Activated CD4-positive, alpha-beta T cell treated with anti-CD3 and anti-CD28 coated beads, Interleukin-2, amount 10 ng/mL, durations not matched to agents 7 days and 5 days (primary cell): ENCODE results near the gene ARHGAP33. TPM values are rescaled to one million over a fixed set of nuclear protein-coding genes. Genes with fewer than 3 reads are reported as not detected.

ENCODE experiments used
- CTCF ChIA-PET: fragments of 350-600 bp; sonication (Branson Sonifier 250); formaldehyde crosslinking; loops from one replicate; lab custom pipeline; 2021; ENCODE audit warnings: antibody characterized with exemption; lab: Charles Lee
- POLR2A ChIA-PET: fragments of 350-600 bp; sonication (Branson Sonifier 250); formaldehyde crosslinking; loops from one replicate; lab custom pipeline; 2021; ENCODE audit warnings: antibody characterized with exemption; lab: Charles Lee
- DNase-seq: peaks from one replicate; pipeline ENCODE4 v3.0.0-alpha.2; 2020
- H3K27ac Mint-ChIP-seq: one replicate; pipeline ENCODE4 v1.8.0; 2021; ENCODE audit warnings: mild to moderate bottlenecking, moderate library complexity, mixed read lengths
- H3K27me3 Mint-ChIP-seq: one replicate; pipeline ENCODE4 v1.8.0; 2021; ENCODE audit warnings: mixed read lengths
- H3K36me3 Mint-ChIP-seq: one replicate; pipeline ENCODE4 v1.8.0; 2021; ENCODE audit warnings: low read depth, mixed read lengths
- H3K4me1 Mint-ChIP-seq: one replicate; pipeline ENCODE4 v1.8.0; 2021; ENCODE audit warnings: mixed read lengths
- H3K4me3 Mint-ChIP-seq: one replicate; pipeline ENCODE4 v1.8.0; 2021; ENCODE audit warnings: mild to moderate bottlenecking, moderate library complexity, mixed read lengths
- H3K9me3 Mint-ChIP-seq: one replicate; pipeline ENCODE4 v1.8.0; 2021; ENCODE audit warnings: mixed read lengths
- total RNA-seq, 2 experiments: library from RNA; stranded (reverse); gene quantifications; one replicate each; pipeline ENCODE4 v1.2.3, GENCODE V29; 2021

Gene ARHGAP33
- total RNA-seq, 2 experiments from 2014 or later: 91.3 to 101 TPM

- CTCF ChIA-PET: no interaction called here
- H3K9me3 Mint-ChIP-seq: no peaks in the 10 kb centered on the region
- POLR2A ChIA-PET: no interaction called here
Measured at GRCh38 chr19:35733180-35734125, 41.9 kb upstream of the ARHGAP33 start.

DNA sequence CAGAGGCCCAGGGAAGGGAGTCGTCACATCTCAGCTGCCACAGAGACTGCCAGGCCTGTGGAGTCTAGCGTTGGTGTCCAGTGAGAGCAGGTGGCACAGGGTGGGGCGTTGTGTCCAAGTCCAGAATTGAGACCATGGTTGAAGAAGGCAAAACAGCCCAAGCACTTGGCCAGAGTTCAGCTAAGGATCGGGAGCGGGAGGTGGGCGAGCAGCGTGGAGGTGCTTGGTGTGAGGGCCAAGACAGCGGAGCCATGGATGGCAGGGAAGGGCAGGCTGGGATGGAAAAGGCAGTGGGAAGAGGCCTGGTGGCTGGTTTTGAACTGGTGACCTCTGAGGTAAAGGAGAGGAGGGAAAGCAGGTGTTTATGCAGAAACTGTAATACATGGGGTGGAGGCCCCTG, 41.1 kb upstream of the ARHGAP33 start:
- no peaks in the 10 kb centered on the region for H3K27me3 Mint-ChIP-seq
- H3K27ac Mint-ChIP-seq: no peak overlapping the region
- no peak for DNase-seq
- no peak overlapping the region for H3K4me3 Mint-ChIP-seq
- CTCF ChIA-PET: no interaction called here
- peaks cover 16% of the 10 kb centered on the region for H3K4me1 Mint-ChIP-seq
- peaks cover 49% of the 10 kb centered on the region for H3K36me3 Mint-ChIP-seq
- POLR2A ChIA-PET: no interaction called here
- H3K9me3 Mint-ChIP-seq: no peaks in the 10 kb centered on the region

More at GRCh38 chr19:35733180-35734125, 41.9 kb upstream of the ARHGAP33 start:
- Mint-ChIP-seq H3K27me3 (no peaks in the 10 kb centered on the region), H3K4me1 (peaks cover 12% of the 10 kb centered on the region), H3K36me3 (peaks cover 54% of the 10 kb centered on the region), H3K4me3 (no peak overlapping the region), H3K27ac (no peak overlapping the region)
- DNase-seq: no peak

- POLR2A ChIA-PET: no interaction called here
- H3K9me3 Mint-ChIP-seq: no peaks in the 10 kb centered on the region
- peaks cover 45% of the 10 kb centered on the region for H3K36me3 Mint-ChIP-seq
- CTCF ChIA-PET: no interaction called here
- DNase-seq: no peak
- no peak overlapping the region for H3K4me3 Mint-ChIP-seq
- H3K4me1 Mint-ChIP-seq: peaks cover 21% of the 10 kb centered on the region
- H3K27ac Mint-ChIP-seq: no peak overlapping the region
- no peaks in the 10 kb centered on the region for H3K27me3 Mint-ChIP-seq
Measured at GRCh38 chr19:35734889-35735288, 40.5 kb upstream of the ARHGAP33 start.

DNA sequence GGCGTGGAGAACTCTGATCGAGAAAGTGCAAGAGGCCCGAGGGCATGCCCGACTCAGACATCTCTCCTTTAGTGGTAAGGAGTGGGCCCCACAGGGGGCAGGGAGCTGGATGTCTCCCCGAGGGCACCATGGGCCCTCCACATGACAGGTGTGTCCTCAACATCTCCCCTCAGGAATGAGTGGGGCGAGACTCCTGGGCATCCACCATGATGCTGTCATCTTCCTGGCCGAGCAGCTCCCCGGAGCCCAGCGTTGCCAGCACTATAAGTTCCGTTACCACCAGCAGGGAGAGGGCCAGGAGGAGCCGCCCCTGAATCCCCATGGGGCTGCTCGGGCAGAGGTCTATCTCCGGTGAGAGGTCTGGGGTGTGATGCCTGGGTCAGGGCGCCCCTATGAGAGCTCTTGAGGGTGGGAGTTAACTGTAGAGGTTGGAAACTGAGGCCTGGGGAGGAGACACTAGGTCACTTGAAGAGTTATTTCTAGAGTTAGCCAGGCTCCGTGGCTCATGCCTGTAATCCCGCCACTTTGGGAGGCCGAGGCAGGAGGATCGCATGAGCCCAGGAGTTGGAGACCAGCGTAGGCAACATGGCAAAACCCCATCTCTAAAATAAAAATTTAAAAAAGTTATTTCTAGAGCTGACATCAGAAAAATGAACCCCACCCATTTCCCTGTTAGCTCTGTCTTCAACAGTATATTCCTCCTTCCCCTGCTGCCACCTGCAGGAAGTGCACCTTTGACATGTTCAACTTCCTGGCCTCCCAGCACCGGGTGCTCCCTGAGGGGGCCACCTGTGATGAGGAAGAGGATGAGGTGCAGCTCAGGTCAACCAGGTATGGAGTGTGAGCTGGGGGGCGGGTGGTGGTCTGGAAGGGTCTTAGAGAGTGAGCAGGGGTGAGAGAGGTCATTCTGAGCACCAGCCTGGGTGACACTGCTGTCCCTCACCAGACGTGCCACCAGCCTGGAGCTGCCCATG, 38.2 kb upstream of the ARHGAP33 start:
- H3K4me3 Mint-ChIP-seq: no peak overlapping the region
- CTCF ChIA-PET: interaction anchor here (0.6 to 2.2 kb wide), 11 partner anchors 8 to 393 kb away, joined by 3 to 13 read pairs (median 3); partner anchors contain the start of genes ALKBH6, LIN37, PSENEN and U2AF1L4
- no peaks in the 10 kb centered on the region for H3K27me3 Mint-ChIP-seq
- no peak overlapping the region for H3K27ac Mint-ChIP-seq
- H3K9me3 Mint-ChIP-seq: no peaks in the 10 kb centered on the region
- peaks cover 28% of the 10 kb centered on the region for H3K4me1 Mint-ChIP-seq
- POLR2A ChIA-PET: no interaction called here
- peak; percentile 48 for DNase-seq
- peaks cover 30% of the 10 kb centered on the region for H3K36me3 Mint-ChIP-seq

DNA sequence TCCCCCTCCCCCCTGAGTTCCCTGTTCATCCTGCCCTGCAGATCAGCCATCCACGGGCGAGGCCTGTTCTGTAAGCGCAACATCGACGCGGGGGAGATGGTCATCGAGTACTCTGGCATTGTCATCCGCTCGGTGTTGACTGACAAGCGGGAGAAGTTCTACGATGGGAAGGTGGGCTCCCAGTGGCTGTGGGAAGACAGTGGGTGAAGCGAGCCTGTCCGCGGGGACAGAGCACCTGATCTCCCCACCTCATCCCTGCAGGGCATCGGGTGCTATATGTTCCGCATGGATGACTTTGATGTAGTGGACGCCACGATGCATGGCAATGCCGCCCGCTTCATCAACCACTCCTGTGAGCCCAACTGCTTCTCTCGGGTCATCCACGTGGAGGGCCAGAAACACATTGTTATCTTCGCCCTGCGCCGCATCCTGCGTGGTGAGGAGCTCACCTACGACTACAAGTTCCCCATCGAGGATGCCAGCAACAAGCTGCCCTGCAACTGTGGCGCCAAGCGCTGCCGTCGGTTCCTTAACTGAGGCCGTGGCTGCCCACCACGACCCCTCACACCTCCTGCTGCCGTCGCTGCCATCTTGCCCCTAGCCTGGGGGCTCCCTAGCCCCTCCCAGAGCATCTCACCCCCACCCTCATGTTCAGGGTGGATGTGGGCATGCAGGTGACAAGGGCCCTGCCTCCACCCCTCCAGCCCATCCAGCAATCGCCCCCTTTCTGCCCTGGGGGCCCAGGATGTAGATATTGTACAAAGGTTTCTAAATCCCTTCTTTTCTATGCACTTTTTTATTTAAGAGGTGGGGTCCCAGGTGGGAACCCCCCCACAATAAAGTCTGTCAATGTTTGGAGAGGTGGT, 37.1 kb upstream of the ARHGAP33 start:
- DNase-seq: no peak
- Mint-ChIP-seq H3K27ac (no peak overlapping the region), H3K9me3 (no peaks in the 10 kb centered on the region), H3K4me1 (peaks cover 38% of the 10 kb centered on the region), H3K4me3 (no peak overlapping the region), H3K36me3 (peaks cover 38% of the 10 kb centered on the region), H3K27me3 (no peaks in the 10 kb centered on the region)
- ChIA-PET CTCF (interaction anchor here (0.6 to 2.2 kb wide), 7 partner anchors 7 to 392 kb away, joined by 3 to 13 read pairs (median 4); partner anchors contain the start of genes ALKBH6, PSENEN and U2AF1L4), POLR2A (interaction anchor here (0.6 kb wide), 1 partner anchor 10 kb away, joined by 3 read pairs; the partner anchor contains the start of gene LIN37)

GRCh38 chr19:35738887-35739229, 36.5 kb upstream of the ARHGAP33 start:
- no peak for DNase-seq
- POLR2A ChIA-PET: no interaction called here
- no peaks in the 10 kb centered on the region for H3K9me3 Mint-ChIP-seq
- peaks cover 38% of the 10 kb centered on the region for H3K36me3 Mint-ChIP-seq
- H3K27ac Mint-ChIP-seq: no peak overlapping the region
- CTCF ChIA-PET: interaction anchor here (1.0 to 2.3 kb wide), 4 partner anchors 9 to 35 kb away, joined by 3 to 11 read pairs (median 6); partner anchors contain the start of genes LIN37 and ZBTB32
- H3K4me3 Mint-ChIP-seq: no peak overlapping the region
- no peaks in the 10 kb centered on the region for H3K27me3 Mint-ChIP-seq
- peaks cover 41% of the 10 kb centered on the region for H3K4me1 Mint-ChIP-seq

GRCh38 chr19:35739275-35740107, 35.9 kb upstream of the ARHGAP33 start:
- no peaks in the 10 kb centered on the region for H3K9me3 Mint-ChIP-seq
- POLR2A ChIA-PET: no interaction called here
- CTCF ChIA-PET: interaction anchor here (0.8 to 2.3 kb wide), 10 partner anchors 9 to 192 kb away, joined by 3 to 11 read pairs (median 4); partner anchors contain the start of genes LIN37 and ZBTB32
- H3K27ac Mint-ChIP-seq: peak overlapping the region; percentile 47
- DNase-seq: no peak
- H3K36me3 Mint-ChIP-seq: peaks cover 36% of the 10 kb centered on the region
- H3K4me3 Mint-ChIP-seq: peak overlapping the region; percentile 88
- no peaks in the 10 kb centered on the region for H3K27me3 Mint-ChIP-seq
- H3K4me1 Mint-ChIP-seq: peaks cover 47% of the 10 kb centered on the region

DNA sequence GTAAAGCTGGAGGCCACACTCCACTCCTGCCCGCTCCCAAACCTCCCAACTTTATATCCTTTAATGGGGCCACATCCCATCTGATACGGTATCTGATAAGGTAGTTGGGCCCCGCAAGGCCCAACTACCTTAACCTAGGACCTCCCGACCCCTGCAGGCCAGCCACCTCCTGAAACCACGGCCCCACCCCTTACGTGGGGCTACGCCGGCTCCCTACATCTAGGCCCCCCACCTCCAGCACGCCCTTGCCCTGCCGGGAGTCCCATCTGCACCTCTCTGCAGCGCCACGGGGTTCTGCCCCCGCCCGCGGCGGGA, 35.3 kb upstream of the ARHGAP33 start:
- Mint-ChIP-seq H3K9me3 (no peaks in the 10 kb centered on the region), H3K4me1 (peaks cover 48% of the 10 kb centered on the region), H3K27me3 (no peaks in the 10 kb centered on the region), H3K4me3 (peak overlapping the region; percentile 88), H3K27ac (peak overlapping the region; percentile 47), H3K36me3 (peaks cover 32% of the 10 kb centered on the region)
- CTCF ChIA-PET: interaction anchor here (0.6 to 2.3 kb wide), 14 partner anchors 8 to 591 kb away, joined by 3 to 11 read pairs (median 4); partner anchors contain the start of genes LIN37 and ZBTB32
- POLR2A ChIA-PET: no interaction called here
- no peak for DNase-seq

- peaks cover 50% of the 10 kb centered on the region for H3K4me1 Mint-ChIP-seq
- H3K27ac Mint-ChIP-seq: peak overlapping the region; percentile 92
- POLR2A ChIA-PET: no interaction called here
- H3K9me3 Mint-ChIP-seq: no peaks in the 10 kb centered on the region
- no peaks in the 10 kb centered on the region for H3K27me3 Mint-ChIP-seq
- CTCF ChIA-PET: interaction anchor here (0.6 to 2.3 kb wide), 15 partner anchors 8 to 591 kb away, joined by 3 to 11 read pairs (median 4); partner anchors contain the start of genes LIN37 and ZBTB32
- DNase-seq: peak; percentile 97
- peak overlapping the region; percentile 88 for H3K4me3 Mint-ChIP-seq
- peaks cover 32% of the 10 kb centered on the region for H3K36me3 Mint-ChIP-seq
Measured at GRCh38 chr19:35740423-35741202, 34.8 kb upstream of the ARHGAP33 start.

- Mint-ChIP-seq H3K4me3 (peak overlapping the region; percentile 88), H3K27me3 (no peaks in the 10 kb centered on the region), H3K4me1 (peaks cover 55% of the 10 kb centered on the region), H3K27ac (peak overlapping the region; percentile 92), H3K36me3 (peaks cover 32% of the 10 kb centered on the region), H3K9me3 (no peaks in the 10 kb centered on the region)
- ChIA-PET CTCF (interaction anchor here (0.7 to 2.3 kb wide), 7 partner anchors 9 to 190 kb away, joined by 3 to 11 read pairs (median 4); partner anchors contain the start of gene ZBTB32), POLR2A (no interaction called here)
- no peak for DNase-seq
Measured at GRCh38 chr19:35741203-35741515, 34.2 kb upstream of the ARHGAP33 start.
